ENCODE measurements around the gene RNF149.

Gene RNF149

GRCh38 chr2:101299604-101300003, 8.9 kb downstream of the RNF149 start:
- DNase-seq (ENCODE audit: low read depth in 2 of 2, low spot score in 1 of 2) = no peak

GRCh38 chr2:101297383-101297782, 11.1 kb downstream of the RNF149 start:
- DNase-seq (ENCODE audit: low read depth in 2 of 2, low spot score in 1 of 2) = no peak

- no peak for DNase-seq (ENCODE audit: low read depth in 2 of 2, low spot score in 1 of 2)
Observed at GRCh38 chr2:101296371-101296770, 12.1 kb downstream of the RNF149 start.

- DNase-seq (ENCODE audit: low read depth in 2 of 2, low spot score in 1 of 2) = no peak
Observed at GRCh38 chr2:101295895-101296294, 12.6 kb downstream of the RNF149 start.

GRCh38 chr2:101294861-101295260, 13.6 kb downstream of the RNF149 start:
- no peak for DNase-seq (ENCODE audit: low read depth in 2 of 2, low spot score in 1 of 2)

GRCh38 chr2:101293544-101293943, 15.0 kb downstream of the RNF149 start:
- no peak for DNase-seq (ENCODE audit: low read depth in 2 of 2, low spot score in 1 of 2)

- DNase-seq (ENCODE audit: low read depth in 2 of 2, low spot score in 1 of 2) = no peak
Observed at GRCh38 chr2:101291973-101292372, 16.5 kb downstream of the RNF149 start.

- no peak for DNase-seq (ENCODE audit: low read depth in 2 of 2, low spot score in 1 of 2)
Observed at GRCh38 chr2:101290711-101291110, 17.8 kb downstream of the RNF149 start.

- DNase-seq (ENCODE audit: low read depth in 2 of 2, low spot score in 1 of 2) = no peak
Observed at GRCh38 chr2:101287303-101287702, 21.2 kb downstream of the RNF149 start.

GRCh38 chr2:101286684-101287083, 21.8 kb downstream of the RNF149 start:
- DNase-seq (ENCODE audit: low read depth in 2 of 2, low spot score in 1 of 2) = no peak

GRCh38 chr2:101282980-101283379, 25.5 kb downstream of the RNF149 start:
- DNase-seq (ENCODE audit: low read depth in 2 of 2, low spot score in 1 of 2) = no peak

GRCh38 chr2:101281482-101281881, 27.0 kb downstream of the RNF149 start:
- DNase-seq (ENCODE audit: low read depth in 2 of 2, low spot score in 1 of 2) = no peak

GRCh38 chr2:101278925-101279324, 29.6 kb downstream of the RNF149 start:
- no peak for DNase-seq (ENCODE audit: low read depth in 2 of 2, low spot score in 1 of 2)

GRCh38 chr2:101277111-101277510, 31.4 kb downstream of the RNF149 start:
- no peak for DNase-seq (ENCODE audit: low read depth in 2 of 2, low spot score in 1 of 2)

- no peak for DNase-seq (ENCODE audit: low read depth in 2 of 2, low spot score in 1 of 2)
Observed at GRCh38 chr2:101274142-101274541, 34.4 kb downstream of the RNF149 start.

- no peak for DNase-seq (ENCODE audit: low read depth in 2 of 2, low spot score in 1 of 2)
Observed at GRCh38 chr2:101273056-101273455, 35.4 kb downstream of the RNF149 start.

GRCh38 chr2:101272045-101272784, 36.3 kb downstream of the RNF149 start:
- DNase-seq (ENCODE audit: low read depth in 2 of 2, low spot score in 1 of 2) = no peak

- no peak for DNase-seq (ENCODE audit: low read depth in 2 of 2, low spot score in 1 of 2)
Observed at GRCh38 chr2:101270700-101271259, 37.7 kb downstream of the RNF149 start.

- DNase-seq (ENCODE audit: low read depth in 2 of 2, low spot score in 1 of 2) = no peak
Observed at GRCh38 chr2:101267671-101268656, 40.5 kb downstream of the RNF149 start.

GRCh38 chr2:101265893-101266499, 42.5 kb downstream of the RNF149 start:
- no peak for DNase-seq (ENCODE audit: low read depth in 2 of 2, low spot score in 1 of 2)

- no peak for DNase-seq (ENCODE audit: low read depth in 2 of 2, low spot score in 1 of 2)
Observed at GRCh38 chr2:101264360-101264939, 44.1 kb downstream of the RNF149 start.
